Ishikawa (cell line): ENCODE measurements around the gene PRDX2.

Source experiments
- CEBPB ChIP-seq: IDR thresholded peaks from 2 replicates; pipeline ENCODE4 v1.6.1; 2012
- CREB1 ChIP-seq: IDR thresholded peaks from 2 replicates; pipeline ENCODE4 v1.6.1; 2012; ENCODE audit warnings: low read depth
- EGR1 ChIP-seq: IDR thresholded peaks from 2 replicates; pipeline ENCODE4 v1.6.1; 2012
- EP300 ChIP-seq: IDR thresholded peaks from 2 replicates; pipeline ENCODE4 v1.6.1; 2012; ENCODE audit warnings: borderline replicate concordance
- FOXM1 ChIP-seq: IDR thresholded peaks from 2 replicates; pipeline ENCODE4 v1.6.1; 2012; ENCODE audit warnings: low read depth, borderline replicate concordance
- MAX ChIP-seq: IDR thresholded peaks from 2 replicates; pipeline ENCODE4 v1.6.1; 2012
- NFIC ChIP-seq: IDR thresholded peaks from 2 replicates; pipeline ENCODE4 v1.6.1; 2012
- RAD21 ChIP-seq: IDR thresholded peaks from 2 replicates; pipeline ENCODE4 v1.6.1; 2012; ENCODE audit warnings: low read depth
- TAF1 ChIP-seq: IDR thresholded peaks from 2 replicates; pipeline ENCODE4 v1.6.1; 2012; ENCODE audit warnings: low read depth, mild to moderate bottlenecking
- TCF12 ChIP-seq: IDR thresholded peaks from 2 replicates; pipeline ENCODE4 v1.6.1; 2012; ENCODE audit warnings: low read depth
- USF1 ChIP-seq: IDR thresholded peaks from 2 replicates; pipeline ENCODE4 v1.6.1; 2012
- YY1 ChIP-seq: IDR thresholded peaks from 2 replicates; pipeline ENCODE4 v1.6.1; 2012; ENCODE audit warnings: low read depth
- ZBTB7A ChIP-seq: IDR thresholded peaks from 2 replicates; pipeline ENCODE4 v1.6.1; 2012; ENCODE audit warnings: low read depth
- TF ChIP-seq, protein P1 (sequence below): IDR thresholded peaks from 2 replicates; pipeline ENCODE4 v1.6.1; 2012; ENCODE audit warnings: low read depth, mild to moderate bottlenecking

DNA sequence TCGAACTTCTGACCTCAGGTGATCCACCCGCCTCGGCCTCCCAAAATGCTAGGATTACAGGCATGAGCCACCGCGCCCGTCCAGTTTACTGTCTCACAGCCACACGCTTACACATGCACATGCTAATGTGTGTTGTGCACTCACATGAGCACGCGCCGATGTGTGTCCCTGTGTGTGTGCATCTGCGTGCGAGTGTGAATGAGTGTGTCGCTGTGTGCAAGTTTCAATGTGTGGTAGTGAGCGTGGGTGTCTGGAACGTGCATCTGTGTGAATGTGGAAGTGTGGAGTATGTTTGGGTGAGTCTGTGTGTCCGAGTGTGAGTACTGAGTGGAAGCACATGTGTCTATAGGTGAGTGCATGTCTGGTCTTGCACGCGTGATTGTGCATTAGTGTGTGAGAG, 40.9 kb upstream of the PRDX2 start:
- TF ChIP-seq ZBTB7A (no peak), MAX (no peak), EP300 (no peak), RAD21 (no peak), NFIC (no peak), USF1 (no peak), CEBPB (no peak), EGR1 (no peak), FOXM1 (no peak), TCF12 (no peak), TAF1 (no peak), CREB1 (no peak), YY1 (no peak)
- TF ChIP-seq, protein P1, sequence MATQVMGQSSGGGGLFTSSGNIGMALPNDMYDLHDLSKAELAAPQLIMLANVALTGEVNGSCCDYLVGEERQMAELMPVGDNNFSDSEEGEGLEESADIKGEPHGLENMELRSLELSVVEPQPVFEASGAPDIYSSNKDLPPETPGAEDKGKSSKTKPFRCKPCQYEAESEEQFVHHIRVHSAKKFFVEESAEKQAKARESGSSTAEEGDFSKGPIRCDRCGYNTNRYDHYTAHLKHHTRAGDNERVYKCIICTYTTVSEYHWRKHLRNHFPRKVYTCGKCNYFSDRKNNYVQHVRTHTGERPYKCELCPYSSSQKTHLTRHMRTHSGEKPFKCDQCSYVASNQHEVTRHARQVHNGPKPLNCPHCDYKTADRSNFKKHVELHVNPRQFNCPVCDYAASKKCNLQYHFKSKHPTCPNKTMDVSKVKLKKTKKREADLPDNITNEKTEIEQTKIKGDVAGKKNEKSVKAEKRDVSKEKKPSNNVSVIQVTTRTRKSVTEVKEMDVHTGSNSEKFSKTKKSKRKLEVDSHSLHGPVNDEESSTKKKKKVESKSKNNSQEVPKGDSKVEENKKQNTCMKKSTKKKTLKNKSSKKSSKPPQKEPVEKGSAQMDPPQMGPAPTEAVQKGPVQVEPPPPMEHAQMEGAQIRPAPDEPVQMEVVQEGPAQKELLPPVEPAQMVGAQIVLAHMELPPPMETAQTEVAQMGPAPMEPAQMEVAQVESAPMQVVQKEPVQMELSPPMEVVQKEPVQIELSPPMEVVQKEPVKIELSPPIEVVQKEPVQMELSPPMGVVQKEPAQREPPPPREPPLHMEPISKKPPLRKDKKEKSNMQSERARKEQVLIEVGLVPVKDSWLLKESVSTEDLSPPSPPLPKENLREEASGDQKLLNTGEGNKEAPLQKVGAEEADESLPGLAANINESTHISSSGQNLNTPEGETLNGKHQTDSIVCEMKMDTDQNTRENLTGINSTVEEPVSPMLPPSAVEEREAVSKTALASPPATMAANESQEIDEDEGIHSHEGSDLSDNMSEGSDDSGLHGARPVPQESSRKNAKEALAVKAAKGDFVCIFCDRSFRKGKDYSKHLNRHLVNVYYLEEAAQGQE, result no peak
